Measurements from ENCODE around the gene CDC40. TPM values are rescaled to one million over a fixed set of nuclear protein-coding genes. Genes with fewer than 3 reads are reported as not detected.

Gene CDC40
- total RNA-seq, 4 donors from 2014 or later = 19.2 to 24.6 (median 22.2) TPM

DNA sequence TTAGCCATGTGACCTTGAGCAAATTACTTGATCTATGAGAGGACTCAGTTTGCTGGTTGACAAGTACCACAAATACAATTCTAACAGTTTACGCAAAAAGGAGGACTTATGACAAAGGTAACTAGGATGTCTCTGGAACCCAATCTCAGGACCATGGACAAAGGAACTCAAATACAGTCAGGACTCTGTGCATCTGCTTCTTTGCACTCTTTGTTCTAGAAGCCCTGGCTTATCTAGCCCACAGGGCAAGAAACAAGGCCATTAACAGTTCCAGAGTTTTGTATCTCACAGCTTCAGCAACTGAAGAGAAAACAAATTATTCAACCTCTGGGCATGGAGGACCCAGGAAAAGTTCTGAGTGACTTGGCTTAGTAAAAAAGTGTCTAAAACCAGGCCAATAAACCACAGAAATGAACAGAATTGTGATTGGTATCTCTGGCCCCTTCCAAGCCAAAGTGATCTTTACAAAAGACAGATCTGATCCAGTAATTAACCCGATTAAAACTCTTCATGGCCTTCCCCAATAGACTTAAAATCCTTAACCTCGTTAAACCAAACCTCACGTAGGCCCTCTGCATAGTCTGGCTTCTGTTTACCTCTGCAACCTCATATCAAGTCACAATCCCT is 6.6 kb upstream of the CDC40 start:
- TF ChIP-seq, protein P1, sequence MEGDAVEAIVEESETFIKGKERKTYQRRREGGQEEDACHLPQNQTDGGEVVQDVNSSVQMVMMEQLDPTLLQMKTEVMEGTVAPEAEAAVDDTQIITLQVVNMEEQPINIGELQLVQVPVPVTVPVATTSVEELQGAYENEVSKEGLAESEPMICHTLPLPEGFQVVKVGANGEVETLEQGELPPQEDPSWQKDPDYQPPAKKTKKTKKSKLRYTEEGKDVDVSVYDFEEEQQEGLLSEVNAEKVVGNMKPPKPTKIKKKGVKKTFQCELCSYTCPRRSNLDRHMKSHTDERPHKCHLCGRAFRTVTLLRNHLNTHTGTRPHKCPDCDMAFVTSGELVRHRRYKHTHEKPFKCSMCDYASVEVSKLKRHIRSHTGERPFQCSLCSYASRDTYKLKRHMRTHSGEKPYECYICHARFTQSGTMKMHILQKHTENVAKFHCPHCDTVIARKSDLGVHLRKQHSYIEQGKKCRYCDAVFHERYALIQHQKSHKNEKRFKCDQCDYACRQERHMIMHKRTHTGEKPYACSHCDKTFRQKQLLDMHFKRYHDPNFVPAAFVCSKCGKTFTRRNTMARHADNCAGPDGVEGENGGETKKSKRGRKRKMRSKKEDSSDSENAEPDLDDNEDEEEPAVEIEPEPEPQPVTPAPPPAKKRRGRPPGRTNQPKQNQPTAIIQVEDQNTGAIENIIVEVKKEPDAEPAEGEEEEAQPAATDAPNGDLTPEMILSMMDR (IDR thresholded peaks at IDR 0.05; ENCODE audit: low read depth) = no peak

GRCh38 chr6:110178626-110179405 is 1.4 kb upstream of the CDC40 start:
- TF ChIP-seq, protein P1 (IDR thresholded peaks at IDR 0.05; ENCODE audit: low read depth) = no peak

GRCh38 chr6:110179406-110180227 is 610 bp upstream of the CDC40 start, which contains the start of gene WASF1:
WASF1 (minus strand) TSS chr6:110179670; CDS start chr6:110127601, 52,069 bp downstream.
- TF ChIP-seq, protein P1 (IDR thresholded peaks at IDR 0.05; ENCODE audit: low read depth) = no peak

DNA sequence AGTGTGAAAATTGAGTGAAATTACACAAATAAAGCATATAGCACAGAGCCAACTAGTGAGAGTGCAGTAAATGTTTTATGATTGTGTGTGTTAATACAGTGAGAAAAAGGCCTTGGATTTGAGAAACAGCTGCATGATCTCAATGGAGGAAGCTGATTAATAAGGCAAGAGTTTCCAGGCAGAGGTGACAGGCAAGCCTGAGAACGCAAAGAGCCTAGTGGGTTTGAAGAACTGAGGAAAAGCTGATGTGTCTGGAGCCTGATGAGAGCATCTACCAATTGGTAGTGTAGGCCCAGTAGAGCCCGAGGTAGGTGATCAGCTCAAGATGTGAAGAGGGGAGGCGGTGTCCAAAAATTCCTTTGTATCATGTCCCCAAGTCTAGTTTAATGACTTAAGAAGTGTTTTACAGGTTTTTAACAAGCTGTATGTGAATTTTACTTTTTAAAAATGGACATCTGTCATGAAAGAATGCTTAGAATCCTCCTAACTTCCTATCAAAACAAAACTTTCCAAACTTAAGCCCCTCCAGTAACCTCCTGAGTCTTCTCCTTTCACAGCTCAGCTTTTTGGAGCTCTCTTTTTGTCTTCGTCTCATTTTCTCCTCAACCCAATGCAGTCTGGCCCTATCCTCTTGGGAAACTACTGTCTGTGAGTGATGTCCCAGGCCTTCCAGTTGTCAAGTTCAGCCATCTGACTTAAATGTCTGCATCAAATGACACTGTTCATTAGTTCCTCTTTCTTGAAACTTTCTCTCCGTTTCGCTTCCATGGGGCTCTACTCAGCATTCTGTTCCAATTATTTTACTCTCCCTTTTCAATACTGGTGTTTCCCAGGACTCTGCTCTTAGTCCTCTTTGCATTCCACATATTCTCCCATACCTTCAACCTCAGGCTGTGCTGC is 1.2 kb downstream of the CDC40 start:
- TF ChIP-seq, protein P1 (IDR thresholded peaks at IDR 0.05; ENCODE audit: low read depth) = no peak

DNA sequence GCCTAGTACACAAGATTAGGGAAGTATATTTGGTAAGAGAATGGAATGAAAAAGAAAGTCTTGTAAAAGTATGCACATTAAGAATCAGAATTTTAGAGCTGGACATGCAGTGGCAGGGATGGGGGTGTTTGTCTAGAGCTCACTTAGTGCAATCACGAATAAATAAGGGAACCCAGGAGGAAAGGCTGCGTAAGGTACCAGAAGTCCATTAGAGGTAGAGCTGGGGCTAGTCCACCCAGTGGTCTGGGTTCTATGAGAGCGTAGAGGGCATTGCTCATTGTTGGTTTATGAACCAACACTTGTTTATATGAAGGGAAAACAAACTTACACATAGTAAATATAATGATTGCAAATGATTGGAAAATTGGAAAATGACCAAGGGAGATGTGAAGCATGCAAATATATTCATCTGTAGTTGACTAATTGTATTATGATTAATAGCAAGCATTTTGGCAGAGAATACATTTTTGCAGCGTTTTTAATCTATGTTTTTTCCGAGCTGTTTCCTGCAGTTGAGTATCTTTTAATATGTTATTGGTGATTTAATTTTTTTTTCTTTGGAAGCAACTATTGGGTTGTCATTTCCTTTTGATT is 3.2 kb downstream of the CDC40 start:
- TF ChIP-seq, protein P1 (IDR thresholded peaks at IDR 0.05; ENCODE audit: low read depth) = no peak

DNA sequence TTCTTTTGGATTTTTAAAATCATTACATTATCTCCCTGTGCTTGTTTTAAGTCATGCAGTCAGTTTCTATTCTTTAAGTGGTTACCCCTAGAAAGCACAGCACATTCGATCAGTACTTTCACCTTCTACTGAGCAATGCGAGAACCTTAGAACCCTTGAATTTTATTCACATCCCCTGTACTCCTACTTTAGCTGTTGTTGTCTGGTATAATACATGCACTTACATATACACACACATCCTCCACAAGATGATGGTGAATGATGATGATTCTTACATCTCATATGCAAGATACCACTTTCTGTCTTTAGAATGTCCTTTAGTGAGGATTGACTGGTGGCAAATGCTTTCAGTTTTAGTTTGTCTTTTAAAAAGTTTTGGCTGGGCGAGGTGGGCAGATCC is 5.7 kb downstream of the CDC40 start:
- TF ChIP-seq, protein P1 (IDR thresholded peaks at IDR 0.05; ENCODE audit: low read depth) = no peak

Data from subcutaneous adipose tissue (tissue), 4 donors.